DOHH2 (cell line): Measurements from ENCODE around the gene WNK4.

Experiments
- H3F3A ChIP-seq: fragments of 200-600 bp; sonication (generic), shearing (Covaris generic); 2 replicates; pipeline ENCODE4 v1.6.0; 2016; ENCODE audit warnings: antibody characterized with exemption, mild to moderate bottlenecking; ENCODE audit not compliant: control insufficient read depth, insufficient read depth
- H3K27ac ChIP-seq: fragments of 200-600 bp; sonication (generic); 2 replicates; pipeline ENCODE4 v1.5.1; 2014; ENCODE audit warnings: low read depth, mild to moderate bottlenecking, low read length, moderate library complexity
- H3K27me3 ChIP-seq: fragments of 200-600 bp; sonication (generic); 2 replicates; pipeline ENCODE4 v1.6.1; 2014; ENCODE audit warnings: mild to moderate bottlenecking, low read length, mixed read lengths; ENCODE audit not compliant: control insufficient read depth
- H3K36me3 ChIP-seq: fragments of 200-600 bp; sonication (generic); 2 replicates; pipeline ENCODE4 v1.6.1; 2014; ENCODE audit warnings: mild to moderate bottlenecking, low read length, moderate library complexity, mixed read lengths; ENCODE audit not compliant: control insufficient read depth
- H3K4me1 ChIP-seq: fragments of 200-600 bp; sonication (generic); 2 replicates; pipeline ENCODE4 v1.6.1; 2014; ENCODE audit warnings: mild to moderate bottlenecking, low read length, mixed read lengths; ENCODE audit not compliant: control insufficient read depth
- H3K4me2 ChIP-seq: fragments of 200-600 bp; sonication (generic); 2 replicates; pipeline ENCODE4 v1.6.0; 2014; ENCODE audit warnings: mild to moderate bottlenecking, low read length, moderate library complexity
- H3K4me3 ChIP-seq: fragments of 200-600 bp; sonication (generic); 2 replicates; pipeline ENCODE4 v1.5.1; 2014; ENCODE audit warnings: mild to moderate bottlenecking, low read length, mixed read lengths
- H3K79me2 ChIP-seq: fragments of 200-600 bp; sonication (generic); 2 replicates; pipeline ENCODE4 v1.6.1; 2014; ENCODE audit warnings: mild to moderate bottlenecking, low read length, mixed read lengths; ENCODE audit not compliant: control insufficient read depth
- H3K9me2 ChIP-seq: fragments of 200-600 bp; sonication (generic); replicated peaks from 2 replicates; pipeline ENCODE4 v1.6.1; 2014; ENCODE audit warnings: mild to moderate bottlenecking, low read length, mixed read lengths; ENCODE audit not compliant: control insufficient read depth
- H3K9me3 ChIP-seq: fragments of 200-600 bp; sonication (generic); 2 replicates; pipeline ENCODE4 v1.6.1; 2014; ENCODE audit warnings: antibody characterized with exemption, low read length, mixed read lengths; ENCODE audit not compliant: control insufficient read depth, insufficient read depth
- H4K20me1 ChIP-seq: fragments of 200-600 bp; sonication (generic); 2 replicates; pipeline ENCODE4 v1.6.0; 2014; ENCODE audit warnings: low read depth, mild to moderate bottlenecking, antibody characterized with exemption, low read length, moderate library complexity; ENCODE audit not compliant: control insufficient read depth, insufficient read depth
- EZH2phosphoT487 ChIP-seq: fragments of 200-600 bp; sonication (generic); IDR thresholded peaks from 2 replicates; pipeline ENCODE4 v1.6.1; 2017; ENCODE audit warnings: borderline replicate concordance, mild to moderate bottlenecking, antibody characterized with exemption, low read length, moderate library complexity, mixed read lengths
- TF ChIP-seq, protein P1 (sequence below): fragments of 200-600 bp; sonication (generic); IDR thresholded peaks from one replicate; pipeline ENCODE4 v1.5.1; 2014; ENCODE audit warnings: antibody characterized with exemption, mild to moderate bottlenecking, low read depth, low read length; ENCODE audit not compliant: poor library complexity, severe bottlenecking

WNK4 gene

DNA sequence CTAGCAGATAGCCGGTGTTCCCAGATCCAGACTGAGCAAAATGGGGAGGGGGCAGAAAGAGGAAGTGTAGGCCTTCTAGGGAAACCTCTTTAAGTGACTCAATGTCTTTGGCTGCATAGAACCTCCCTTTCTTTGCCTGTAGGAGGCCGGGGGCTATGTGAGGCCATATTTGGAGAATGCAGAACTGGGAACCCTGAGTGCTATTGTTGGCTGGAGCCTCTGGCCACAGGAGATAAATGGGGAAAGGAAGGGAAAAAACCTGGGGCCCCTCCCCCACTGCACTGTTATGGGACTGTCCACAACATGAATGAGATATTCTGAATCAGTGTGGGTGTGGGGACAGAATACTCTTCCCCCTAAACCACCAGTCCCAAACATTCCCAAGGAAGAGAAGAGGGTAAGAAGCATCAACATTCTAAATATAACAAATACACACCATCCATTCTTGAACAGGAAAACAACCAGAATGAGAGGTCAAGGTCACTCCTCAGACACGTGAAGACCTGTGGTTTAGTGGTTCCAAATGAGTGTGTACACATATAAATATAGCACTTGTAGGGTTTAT, 4.8 kb upstream of the WNK4 start:
- Histone ChIP-seq H3K9me2 (no peaks in the 10 kb centered on the region), H3K27ac (no peak overlapping the region), H3K36me3 (peaks cover 38% of the 10 kb centered on the region), H3K27me3 (peaks cover under 1% of the 10 kb centered on the region), H3F3A (no peaks in the 10 kb centered on the region; the same call in 1 of the 2 replicates), H3K4me1 (peaks cover 14% of the 10 kb centered on the region), H3K9me3 (no peaks in the 10 kb centered on the region), H4K20me1 (no peaks in the 10 kb centered on the region), H3K4me3 (no peak overlapping the region), H3K4me2 (no peak overlapping the region), H3K79me2 (peaks cover 14% of the 10 kb centered on the region)
- TF ChIP-seq, protein P1, sequence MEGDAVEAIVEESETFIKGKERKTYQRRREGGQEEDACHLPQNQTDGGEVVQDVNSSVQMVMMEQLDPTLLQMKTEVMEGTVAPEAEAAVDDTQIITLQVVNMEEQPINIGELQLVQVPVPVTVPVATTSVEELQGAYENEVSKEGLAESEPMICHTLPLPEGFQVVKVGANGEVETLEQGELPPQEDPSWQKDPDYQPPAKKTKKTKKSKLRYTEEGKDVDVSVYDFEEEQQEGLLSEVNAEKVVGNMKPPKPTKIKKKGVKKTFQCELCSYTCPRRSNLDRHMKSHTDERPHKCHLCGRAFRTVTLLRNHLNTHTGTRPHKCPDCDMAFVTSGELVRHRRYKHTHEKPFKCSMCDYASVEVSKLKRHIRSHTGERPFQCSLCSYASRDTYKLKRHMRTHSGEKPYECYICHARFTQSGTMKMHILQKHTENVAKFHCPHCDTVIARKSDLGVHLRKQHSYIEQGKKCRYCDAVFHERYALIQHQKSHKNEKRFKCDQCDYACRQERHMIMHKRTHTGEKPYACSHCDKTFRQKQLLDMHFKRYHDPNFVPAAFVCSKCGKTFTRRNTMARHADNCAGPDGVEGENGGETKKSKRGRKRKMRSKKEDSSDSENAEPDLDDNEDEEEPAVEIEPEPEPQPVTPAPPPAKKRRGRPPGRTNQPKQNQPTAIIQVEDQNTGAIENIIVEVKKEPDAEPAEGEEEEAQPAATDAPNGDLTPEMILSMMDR = no peak
- TF ChIP-seq EZH2phosphoT487 = no peak

GRCh38 chr17:42778570-42778969, 1.8 kb upstream of the WNK4 start:
- Histone ChIP-seq H3K9me2 (no peaks in the 10 kb centered on the region), H3K4me3 (no peak overlapping the region), H3K36me3 (peaks cover 36% of the 10 kb centered on the region), H4K20me1 (no peaks in the 10 kb centered on the region), H3K27me3 (peaks cover 30% of the 10 kb centered on the region), H3K4me1 (peaks cover 8% of the 10 kb centered on the region), H3K27ac (no peak overlapping the region), H3F3A (no peaks in the 10 kb centered on the region; the same call in 1 of the 2 replicates), H3K79me2 (peaks cover 11% of the 10 kb centered on the region), H3K9me3 (no peaks in the 10 kb centered on the region), H3K4me2 (no peak overlapping the region)
- no peak for TF ChIP-seq EZH2phosphoT487
- TF ChIP-seq, protein P1 = no peak

GRCh38 chr17:42779304-42779935, 990 bp upstream of the WNK4 start:
- H3K27me3 ChIP-seq = peaks cover 36% of the 10 kb centered on the region
- H3K27ac ChIP-seq = no peak overlapping the region
- H3K4me1 ChIP-seq = peaks cover 1% of the 10 kb centered on the region
- peaks cover 2% of the 10 kb centered on the region for H3K79me2 ChIP-seq
- no peak overlapping the region for H3K4me2 ChIP-seq
- peaks cover 34% of the 10 kb centered on the region for H3K36me3 ChIP-seq
- no peaks in the 10 kb centered on the region for H3K9me3 ChIP-seq
- H3K9me2 ChIP-seq = no peaks in the 10 kb centered on the region
- H3F3A ChIP-seq = no peaks in the 10 kb centered on the region; the same call in 1 of the 2 replicates
- no peak for TF ChIP-seq EZH2phosphoT487
- TF ChIP-seq, protein P1 = no peak
- H3K4me3 ChIP-seq = no peak overlapping the region
- H4K20me1 ChIP-seq = no peaks in the 10 kb centered on the region
